HG02981 (cell line): ENCODE measurements around the gene GNAS-AS1.

Source experiments
- ATAC-seq: cut with Tn5 transposase; IDR thresholded peaks from one replicate; pipeline ENCODE4 v1.9.1; 2021; ENCODE audit warnings: mild to moderate bottlenecking, moderate library complexity; ENCODE audit not compliant: unreplicated experiment

Gene GNAS-AS1

DNA sequence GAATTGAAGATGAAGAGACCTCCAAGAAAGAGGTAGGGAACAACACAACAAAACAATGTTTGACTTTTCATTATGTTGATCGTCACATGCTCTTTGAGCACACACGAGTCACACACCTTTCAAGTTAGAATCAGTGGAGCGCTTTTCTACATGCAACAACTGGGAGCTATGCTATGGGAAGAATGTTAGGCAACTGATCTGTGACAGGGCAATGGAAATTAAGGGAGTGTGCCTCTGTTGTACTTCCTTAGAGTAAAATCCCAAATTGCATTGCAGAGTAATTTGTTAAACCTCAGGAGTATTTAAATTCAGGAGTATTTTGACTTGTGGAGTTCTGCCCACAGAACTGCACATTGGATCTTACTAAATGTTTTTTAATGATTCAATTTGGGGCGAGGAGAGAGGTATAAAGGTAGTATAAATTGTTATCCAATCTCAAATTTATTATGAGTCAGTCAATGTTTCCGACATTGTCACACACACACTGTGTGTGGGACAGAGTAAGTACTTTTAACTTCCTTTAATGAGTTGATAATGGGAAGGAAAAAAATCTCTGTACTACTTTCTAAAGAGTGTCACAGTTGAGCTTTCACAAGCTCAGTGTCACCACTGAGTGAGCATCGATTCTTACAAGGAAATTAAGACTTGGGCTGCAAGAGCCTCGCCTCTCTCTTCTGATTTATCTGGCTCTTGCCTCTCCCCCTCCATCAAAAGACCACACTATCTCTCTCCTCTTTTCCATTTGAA, 12.5 kb upstream of the GNAS-AS1 start:
- no peak for ATAC-seq

DNA sequence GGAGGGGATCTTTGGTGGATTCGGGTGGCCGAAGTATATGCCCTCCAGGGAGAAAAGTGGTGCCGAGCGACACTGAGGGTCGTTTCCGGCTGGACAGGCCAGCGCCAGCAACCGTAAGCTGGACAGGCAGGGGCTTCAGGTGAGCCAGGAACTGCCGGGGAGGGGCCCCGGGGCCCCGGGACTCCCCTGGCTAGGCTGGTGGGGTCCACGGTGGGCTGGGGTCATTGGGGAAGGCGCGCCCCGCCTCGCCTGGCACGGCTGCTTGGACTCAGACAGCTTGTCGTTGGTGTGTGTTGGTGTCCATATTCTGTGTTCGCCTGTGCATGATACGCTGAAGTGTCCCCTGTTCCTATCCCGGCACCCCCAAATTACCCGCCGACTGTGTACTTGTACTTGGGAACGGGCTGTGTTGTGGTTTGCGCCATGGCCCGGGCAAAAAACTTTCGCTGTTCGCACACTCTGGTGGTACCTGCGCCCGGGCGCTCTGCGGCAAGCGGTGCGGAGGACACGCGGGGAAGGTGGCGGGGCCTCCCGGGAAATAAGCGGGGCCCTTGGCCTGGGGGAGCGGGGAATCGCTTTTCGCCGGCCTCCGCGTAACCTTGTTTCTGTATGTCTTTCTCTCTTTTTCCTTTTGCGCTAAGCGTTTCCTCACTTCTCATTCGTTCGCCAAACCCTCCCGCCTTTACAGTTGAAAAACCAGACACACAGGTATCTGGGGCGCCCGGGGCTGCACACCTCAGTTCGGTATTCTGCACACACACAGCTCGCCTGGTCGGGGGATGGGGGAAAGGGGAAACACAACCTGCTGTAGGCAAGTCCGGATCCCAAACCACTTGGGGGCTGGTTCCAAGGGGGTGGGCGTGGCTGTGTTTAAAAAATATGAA, 5.0 kb upstream of the GNAS-AS1 start:
- no peak for ATAC-seq

DNA sequence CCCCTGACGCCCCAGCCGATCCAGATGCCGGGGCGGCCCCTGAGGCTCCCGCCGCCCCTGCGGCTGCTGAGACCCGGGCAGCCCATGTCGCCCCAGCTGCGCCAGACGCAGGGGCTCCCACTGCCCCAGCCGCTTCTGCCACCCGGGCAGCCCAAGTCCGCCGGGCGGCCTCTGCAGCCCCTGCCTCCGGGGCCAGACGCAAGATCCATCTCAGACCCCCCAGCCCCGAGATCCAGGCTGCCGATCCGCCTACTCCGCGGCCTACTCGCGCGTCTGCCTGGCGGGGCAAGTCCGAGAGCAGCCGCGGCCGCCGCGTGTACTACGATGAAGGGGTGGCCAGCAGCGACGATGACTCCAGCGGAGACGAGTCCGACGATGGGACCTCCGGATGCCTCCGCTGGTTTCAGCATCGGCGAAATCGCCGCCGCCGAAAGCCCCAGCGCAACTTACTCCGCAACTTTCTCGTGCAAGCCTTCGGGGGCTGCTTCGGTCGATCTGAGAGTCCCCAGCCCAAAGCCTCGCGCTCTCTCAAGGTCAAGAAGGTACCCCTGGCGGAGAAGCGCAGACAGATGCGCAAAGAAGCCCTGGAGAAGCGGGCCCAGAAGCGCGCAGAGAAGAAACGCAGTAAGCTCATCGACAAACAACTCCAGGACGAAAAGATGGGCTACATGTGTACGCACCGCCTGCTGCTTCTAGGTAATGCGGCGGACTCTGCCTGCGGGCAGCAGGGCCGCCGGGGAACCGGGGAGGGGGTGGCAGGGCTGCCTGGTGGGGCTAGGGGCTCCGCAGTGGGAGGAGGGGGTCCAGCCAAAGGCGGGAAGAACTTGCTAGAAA, 4.2 kb upstream of the GNAS-AS1 start:
- no peak for ATAC-seq

GRCh38 chr20:58853976-58854637, 3.4 kb upstream of the GNAS-AS1 start:
- ATAC-seq: no peak

DNA sequence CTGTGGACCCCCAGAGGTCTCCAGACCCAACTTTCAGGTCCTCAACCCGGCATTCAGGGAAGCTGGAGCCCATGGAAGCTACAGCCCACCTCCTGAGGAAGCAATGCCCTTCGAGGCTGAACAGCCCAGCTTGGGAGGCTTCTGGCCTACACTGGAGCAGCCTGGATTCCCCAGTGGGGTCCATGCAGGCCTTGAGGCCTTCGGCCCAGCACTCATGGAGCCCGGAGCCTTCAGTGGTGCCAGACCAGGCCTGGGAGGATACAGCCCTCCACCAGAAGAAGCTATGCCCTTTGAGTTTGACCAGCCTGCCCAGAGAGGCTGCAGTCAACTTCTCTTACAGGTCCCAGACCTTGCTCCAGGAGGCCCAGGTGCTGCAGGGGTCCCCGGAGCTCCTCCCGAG, 2.8 kb upstream of the GNAS-AS1 start:
- no peak for ATAC-seq

DNA sequence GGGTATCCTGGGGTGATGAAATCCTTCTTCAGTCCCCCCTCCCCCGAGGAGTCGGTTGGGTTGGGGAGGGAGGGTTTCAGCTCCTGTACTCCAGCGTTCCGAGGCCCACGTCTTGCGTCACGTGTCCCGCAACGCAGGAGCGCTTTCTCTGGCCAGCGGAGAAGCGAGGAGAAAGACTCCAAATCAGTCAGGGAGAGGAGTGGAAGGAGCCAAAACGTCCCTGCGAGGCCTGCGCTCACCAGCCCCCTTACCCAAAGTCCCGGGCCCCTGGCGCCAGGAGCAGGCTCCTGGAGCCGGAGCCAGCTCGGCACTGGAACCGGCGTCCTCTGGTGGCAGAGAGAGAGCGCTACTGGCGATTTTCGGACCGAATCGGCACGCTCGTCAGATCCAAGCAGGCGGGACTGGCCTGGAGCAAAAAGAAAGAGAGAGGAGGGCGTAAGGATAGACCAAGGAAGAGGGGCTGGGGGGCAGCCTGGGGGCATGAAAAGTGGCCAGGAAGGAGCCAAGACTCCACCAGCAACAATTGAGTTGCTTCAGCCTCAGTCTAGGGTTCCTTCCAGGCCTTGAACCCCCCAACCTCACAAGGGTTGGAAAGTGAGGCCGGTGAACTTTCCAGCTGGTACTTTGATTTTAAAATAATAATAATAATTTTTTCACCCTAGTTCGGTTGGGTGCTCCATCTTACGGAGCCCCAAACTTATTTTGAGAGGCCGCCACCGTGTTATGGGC, 2.0 kb upstream of the GNAS-AS1 start, which contains the start of gene GNAS:
Gene GNAS (plus strand): TSS at position 174 of the 729 bp plus-strand sequence.
- no peak for ATAC-seq

GRCh38 chr20:58851969-58852458, 1.3 kb upstream of the GNAS-AS1 start:
- no peak for ATAC-seq

GRCh38 chr20:58851221-58851968, 693 bp upstream of the GNAS-AS1 start:
- peak; percentile 1 for ATAC-seq

DNA sequence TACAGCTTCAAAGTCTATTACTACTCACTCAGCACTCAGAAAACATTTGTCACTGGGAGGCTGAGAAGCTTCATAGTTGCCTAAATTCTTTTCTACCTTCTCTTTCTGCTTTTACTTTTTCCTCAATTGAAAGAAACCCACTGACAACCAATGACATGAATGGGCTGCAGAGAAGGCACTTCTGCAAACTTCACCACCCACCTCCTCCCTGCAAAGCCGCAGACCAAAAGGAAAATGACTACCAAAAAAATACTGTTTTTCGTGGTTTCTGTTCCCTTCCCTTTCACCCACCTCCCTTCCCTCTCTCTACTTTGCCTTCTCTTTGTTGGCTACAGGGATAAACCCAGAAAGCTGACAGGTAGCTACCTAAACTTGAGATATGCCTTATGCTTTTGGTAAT, 3.2 kb downstream of the GNAS-AS1 start:
- no peak for ATAC-seq

- ATAC-seq: no peak
These were observed 5.0 kb downstream of the GNAS-AS1 start for GRCh38 chr20:58845706-58846105.

GRCh38 chr20:58843128-58843556, 7.6 kb downstream of the GNAS-AS1 start:
- no peak for ATAC-seq

- ATAC-seq: no peak
These were observed 8.4 kb downstream of the GNAS-AS1 start for GRCh38 chr20:58842276-58842675.

DNA sequence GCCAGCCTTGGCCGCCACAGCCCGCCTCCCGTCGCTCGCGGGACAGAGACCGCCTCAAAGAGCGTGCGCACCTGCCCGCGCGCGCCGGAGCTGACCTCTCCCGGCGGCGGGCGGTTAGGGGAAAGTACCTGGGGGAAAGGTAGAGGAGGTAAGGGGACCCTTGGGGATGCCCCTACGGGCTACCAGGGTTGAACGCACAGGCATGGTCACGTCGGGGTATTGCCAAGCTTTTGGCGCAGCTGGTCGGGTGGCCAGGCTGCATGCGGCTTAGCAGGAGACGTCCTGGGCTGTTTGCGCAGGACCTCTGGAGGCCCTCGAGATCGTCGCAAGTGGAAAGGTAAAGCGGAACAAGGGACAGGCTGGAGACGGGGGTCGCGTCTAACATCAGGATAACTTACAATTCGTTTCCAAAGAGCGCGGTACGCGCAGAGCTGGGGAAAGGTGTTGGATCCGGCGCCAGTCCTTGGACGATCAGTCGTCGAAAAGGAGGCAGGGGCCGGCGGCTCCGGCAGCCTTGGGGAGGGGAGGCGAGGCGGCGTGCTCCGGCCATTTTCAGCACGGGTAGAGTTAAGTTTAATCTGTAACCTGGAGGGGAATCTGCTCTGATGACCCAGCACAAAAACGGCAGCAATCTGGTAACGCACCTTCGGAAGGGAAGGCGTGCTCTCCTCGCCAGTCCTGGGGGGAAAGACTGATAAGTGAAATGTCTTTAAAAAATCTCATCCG, 9.0 kb downstream of the GNAS-AS1 start:
- no peak for ATAC-seq

GRCh38 chr20:58840816-58841538, 9.7 kb downstream of the GNAS-AS1 start:
- no peak for ATAC-seq

GRCh38 chr20:58839991-58840747, 10.5 kb downstream of the GNAS-AS1 start:
- ATAC-seq: no peak

DNA sequence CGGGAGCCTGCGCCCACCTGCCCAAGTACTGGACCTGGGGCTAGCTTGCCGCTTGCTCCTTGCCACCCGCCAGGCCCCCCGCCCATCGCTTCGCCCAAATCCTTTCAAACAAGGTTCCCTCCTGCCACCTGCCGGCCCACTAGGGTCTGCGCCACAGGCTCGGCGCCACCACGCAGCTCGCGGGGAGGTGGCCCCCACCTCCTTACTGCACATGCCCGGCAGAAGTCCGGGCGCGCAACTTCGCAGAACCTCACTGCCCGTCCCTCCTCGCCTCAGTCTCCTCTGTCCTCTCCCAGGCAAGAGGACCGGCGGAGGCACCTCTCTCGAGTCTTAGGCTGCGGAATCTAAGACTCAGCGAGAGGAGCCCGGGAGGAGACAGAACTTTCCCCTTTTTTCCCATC, 11.2 kb downstream of the GNAS-AS1 start:
- no peak for ATAC-seq

GRCh38 chr20:58838174-58838573, 12.5 kb downstream of the GNAS-AS1 start:
- ATAC-seq: no peak
